HG02840 (cell line): ENCODE results near the gene MINDY1.

ENCODE experiments used
- ATAC-seq: cut with Tn5 transposase; IDR thresholded peaks from one replicate; pipeline ENCODE4 v1.9.1; 2021; ENCODE audit warnings: mild to moderate bottlenecking, moderate library complexity, moderate number of reproducible peaks; ENCODE audit not compliant: unreplicated experiment, low FRiP score

MINDY1 gene

GRCh38 chr1:151012684-151013471 is 6.2 kb upstream of the MINDY1 start:
- no peak for ATAC-seq

GRCh38 chr1:151011154-151011850 is 4.6 kb upstream of the MINDY1 start:
- no peak for ATAC-seq

- no peak for ATAC-seq
Observed at GRCh38 chr1:151010346-151010726, 3.6 kb upstream of the MINDY1 start.

GRCh38 chr1:151009674-151010345 is 3.1 kb upstream of the MINDY1 start:
- ATAC-seq = no peak

- no peak for ATAC-seq
Observed at GRCh38 chr1:151009206-151009587, 2.5 kb upstream of the MINDY1 start.

GRCh38 chr1:151008244-151009205 is 1.8 kb upstream of the MINDY1 start, which contains the start of gene PRUNE1:
Gene PRUNE1, plus strand, starts transcription at chr1:151008449. Its CDS starts 184 bp downstream, at chr1:151008633.
- peak; percentile 63 for ATAC-seq

- ATAC-seq = no peak
Observed at GRCh38 chr1:151007853-151008243, 1.1 kb upstream of the MINDY1 start.

GRCh38 chr1:151005729-151006319 is 878 bp downstream of the MINDY1 start:
- ATAC-seq = no peak

GRCh38 chr1:151003180-151003579 is 3.5 kb downstream of the MINDY1 start:
- no peak for ATAC-seq

GRCh38 chr1:151002611-151003010 is 4.1 kb downstream of the MINDY1 start:
- no peak for ATAC-seq

GRCh38 chr1:151002051-151002450 is 4.7 kb downstream of the MINDY1 start:
- ATAC-seq = no peak

GRCh38 chr1:151001602-151002001 is 5.1 kb downstream of the MINDY1 start:
- ATAC-seq = no peak

- no peak for ATAC-seq
Observed at GRCh38 chr1:151000408-151000807, 6.3 kb downstream of the MINDY1 start.

GRCh38 chr1:150999926-151000325 is 6.8 kb downstream of the MINDY1 start:
- no peak for ATAC-seq

- no peak for ATAC-seq
Observed at GRCh38 chr1:150999051-150999674, 7.5 kb downstream of the MINDY1 start.

GRCh38 chr1:150997949-150998348 is 8.8 kb downstream of the MINDY1 start:
- no peak for ATAC-seq

- ATAC-seq = no peak
Observed at GRCh38 chr1:150997126-150997872, 9.4 kb downstream of the MINDY1 start.

GRCh38 chr1:150995896-150996295 is 10.8 kb downstream of the MINDY1 start:
- no peak for ATAC-seq

GRCh38 chr1:150995460-150995859 is 11.2 kb downstream of the MINDY1 start:
- no peak for ATAC-seq
